ENCODE data around the gene DOCK4.

DOCK4 gene

DNA sequence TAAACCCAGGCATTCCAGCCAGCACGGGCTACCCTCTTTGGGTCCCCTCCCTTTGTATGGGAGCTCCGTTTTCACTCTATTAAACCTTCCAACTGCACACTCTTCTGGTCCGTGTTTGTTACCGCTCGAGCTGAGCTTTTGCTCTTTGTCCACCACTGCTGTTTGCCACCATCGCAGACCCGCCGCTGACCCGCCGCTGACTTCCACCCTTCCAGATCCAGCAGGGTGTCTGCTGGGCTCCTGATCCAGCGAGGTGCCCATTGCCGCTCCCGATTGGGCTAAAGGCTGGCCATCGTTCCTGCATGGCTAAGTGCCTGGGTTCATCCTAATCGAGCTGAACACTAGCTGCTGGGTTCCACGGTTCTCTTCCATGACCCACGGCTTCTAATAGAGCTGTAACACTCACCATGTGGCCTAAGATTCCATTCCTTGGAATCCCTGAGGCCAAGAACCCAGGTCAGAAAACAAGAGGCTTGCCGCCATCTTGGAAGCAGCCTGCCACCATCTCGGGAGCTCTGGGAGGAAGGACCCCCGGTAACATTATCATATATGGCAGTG, 14.8 kb upstream of the DOCK4 start:
- no peak for DNase-seq

- no peak for DNase-seq
Measured at GRCh38 chr7:112215787-112216186, 9.6 kb upstream of the DOCK4 start.

GRCh38 chr7:112214883-112215282, 8.7 kb upstream of the DOCK4 start:
- DNase-seq, result no peak

- DNase-seq, result no peak
Measured at GRCh38 chr7:112214268-112214667, 8.1 kb upstream of the DOCK4 start.

DNA sequence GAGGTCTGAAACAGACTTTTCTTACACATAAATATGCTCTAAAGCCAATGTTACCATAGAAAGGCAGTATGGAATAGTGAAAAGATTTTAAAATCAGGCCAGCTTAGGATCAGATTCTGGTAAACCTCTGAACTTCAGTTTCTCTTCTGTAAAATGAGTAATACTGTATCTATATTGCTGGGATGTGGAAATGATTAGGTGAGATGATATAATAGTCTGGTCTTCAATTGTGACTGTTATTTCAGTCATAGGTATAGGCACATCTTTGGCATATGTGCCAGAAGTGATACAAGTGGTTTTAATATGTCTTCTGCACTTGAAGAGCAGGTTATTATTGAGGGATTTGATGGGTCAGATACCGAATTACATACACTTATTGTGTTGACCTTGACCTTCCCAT, 7.5 kb upstream of the DOCK4 start:
- no peak for DNase-seq

DNA sequence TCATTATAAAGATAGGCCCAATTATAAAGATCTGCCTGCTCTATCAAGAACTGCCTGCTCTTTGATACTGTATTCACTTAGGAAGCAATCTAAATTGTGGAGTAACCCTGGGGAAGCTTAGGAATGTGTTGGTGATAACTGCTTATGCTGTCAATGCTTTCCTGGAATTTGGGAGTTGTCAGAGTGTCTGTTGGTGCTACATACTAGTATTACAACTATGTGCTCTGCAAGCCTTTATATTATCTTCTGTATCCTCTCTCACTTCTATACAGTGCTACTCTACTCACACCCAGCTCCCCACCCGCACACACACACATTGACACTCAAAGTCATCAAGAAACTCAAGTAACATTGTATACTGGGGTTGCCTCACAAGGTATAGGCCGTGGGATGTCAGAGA, 6.4 kb upstream of the DOCK4 start:
- DNase-seq, result peak; percentile 50

DNA sequence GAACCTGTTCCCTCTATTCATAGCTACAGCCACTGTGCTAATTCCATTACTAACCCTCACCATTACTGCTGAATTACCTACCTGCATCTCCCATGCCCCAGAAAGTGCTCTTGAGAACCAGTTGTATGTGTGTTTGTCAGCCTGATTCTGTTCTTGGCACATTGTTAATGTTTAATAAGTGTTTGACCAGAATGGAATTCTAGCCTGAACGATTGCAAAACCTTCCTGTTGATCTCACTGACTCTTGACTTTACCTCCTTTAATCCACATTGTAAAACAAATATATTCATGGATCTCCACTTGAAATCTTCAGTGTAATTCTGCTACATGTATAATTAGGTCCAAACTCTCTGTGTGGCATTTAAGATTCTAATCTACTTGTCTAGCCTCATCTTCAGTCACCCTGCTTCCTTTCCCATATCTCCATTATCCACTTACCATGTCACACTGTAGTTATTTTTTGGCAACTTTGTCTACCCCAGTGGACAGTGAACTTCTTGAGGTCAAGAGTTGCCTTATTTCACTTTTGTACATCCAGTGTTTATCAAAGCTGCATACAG, 5.2 kb upstream of the DOCK4 start:
- DNase-seq, result no peak

GRCh38 chr7:112207765-112208164, 1.6 kb upstream of the DOCK4 start:
- DNase-seq, result no peak

GRCh38 chr7:112206991-112207592, 893 bp upstream of the DOCK4 start:
- DNase-seq, result peak; percentile 6

DNA sequence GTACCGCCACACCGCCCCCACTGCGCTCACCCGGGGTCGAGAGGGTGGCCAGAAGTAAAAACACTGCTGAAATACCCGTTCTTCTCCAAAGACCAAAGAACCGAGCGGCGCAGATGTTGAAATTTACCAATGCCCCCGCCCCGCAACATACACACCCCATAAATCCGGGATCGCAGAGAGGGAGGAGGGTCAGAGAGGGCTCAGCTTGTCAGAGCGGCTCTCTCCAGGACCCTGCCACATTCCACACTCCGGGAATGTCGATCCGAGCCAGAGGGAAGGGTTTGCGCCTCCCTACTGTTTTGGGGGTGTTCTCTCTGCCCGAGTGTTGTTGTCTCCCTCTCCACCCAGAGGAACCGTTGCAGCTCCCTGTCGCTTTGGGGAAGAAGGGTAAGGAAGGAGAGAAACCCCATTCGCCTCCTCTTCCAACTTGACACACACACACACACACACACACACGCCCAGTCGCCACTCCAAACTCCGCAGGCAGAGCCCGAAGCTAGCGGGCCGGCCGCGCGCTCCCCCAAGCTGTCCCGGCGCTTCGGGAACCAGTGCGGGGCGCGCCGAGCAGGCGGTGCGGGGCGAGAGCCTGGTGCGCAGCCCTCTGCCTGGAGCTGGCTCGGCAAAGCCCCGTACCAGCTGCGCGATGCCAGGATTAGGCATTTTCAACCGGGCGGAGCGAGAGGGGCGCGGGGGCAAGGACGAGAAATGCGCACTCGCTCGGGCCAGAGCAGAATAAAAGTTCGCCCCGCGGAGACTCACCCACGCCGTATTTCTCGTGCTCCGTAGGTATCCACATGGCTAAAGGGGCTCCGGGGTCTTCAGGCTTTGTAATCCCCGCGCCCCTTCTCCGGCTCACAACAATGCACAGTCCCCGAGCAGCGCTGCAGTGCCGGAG, 609 bp downstream of the DOCK4 start:
- peak; percentile 63 for DNase-seq

DNA sequence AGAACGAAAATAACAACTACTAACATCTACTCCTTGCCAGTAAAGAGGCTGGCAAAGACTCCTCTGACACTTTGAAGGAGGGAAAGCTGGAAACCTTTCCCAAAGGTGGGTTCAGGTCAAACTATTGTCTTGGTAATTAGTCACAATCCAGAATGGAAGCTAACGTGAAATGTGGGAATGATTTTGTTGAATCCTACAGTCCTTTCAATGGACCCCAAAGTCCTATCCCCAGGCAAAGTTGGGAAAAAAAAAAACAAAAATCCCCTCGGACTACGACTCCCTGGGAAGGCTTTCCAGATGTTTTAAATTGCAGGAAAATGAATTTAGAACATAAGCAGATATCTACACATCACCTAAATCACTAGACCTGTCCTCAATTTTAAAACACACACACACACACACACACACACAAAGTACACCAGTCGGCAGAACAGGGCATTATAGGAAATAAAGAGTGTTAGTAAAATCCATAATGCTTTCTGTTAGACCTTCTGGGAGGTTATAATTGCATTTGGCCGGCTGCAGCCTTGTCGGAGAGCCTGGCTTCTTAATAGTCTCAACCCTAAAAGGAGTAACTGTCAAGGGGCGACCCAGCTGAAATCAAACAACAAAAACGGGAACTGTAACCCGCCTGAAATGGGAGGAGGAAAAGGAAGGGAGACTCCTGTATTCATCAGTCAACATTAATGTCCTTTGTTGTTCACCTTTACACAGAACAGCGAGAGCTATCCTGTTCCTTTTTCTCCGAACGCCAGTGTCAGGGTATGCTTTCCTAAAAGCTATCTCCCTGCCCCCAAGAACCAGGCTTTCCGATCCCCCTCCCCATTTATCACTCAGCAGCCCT, 1.5 kb downstream of the DOCK4 start:
- DNase-seq, result peak; percentile 7

DNA sequence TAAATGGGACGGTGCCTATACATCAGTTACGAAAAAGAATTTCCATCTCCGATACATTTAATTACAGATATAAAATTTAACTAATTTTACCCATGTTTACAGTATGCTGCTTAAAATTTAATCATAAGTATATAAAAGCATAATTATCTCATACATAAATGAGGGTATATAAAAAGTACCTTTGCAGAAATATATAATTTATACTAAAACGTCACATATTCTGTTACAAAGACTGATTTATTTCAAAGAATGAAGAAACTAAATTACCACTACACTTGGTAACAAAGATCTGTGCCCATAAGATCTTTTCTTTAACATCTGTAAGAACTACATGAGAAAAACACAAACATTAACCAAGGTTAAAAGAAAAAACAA, 2.8 kb downstream of the DOCK4 start:
- DNase-seq, result no peak

DNA sequence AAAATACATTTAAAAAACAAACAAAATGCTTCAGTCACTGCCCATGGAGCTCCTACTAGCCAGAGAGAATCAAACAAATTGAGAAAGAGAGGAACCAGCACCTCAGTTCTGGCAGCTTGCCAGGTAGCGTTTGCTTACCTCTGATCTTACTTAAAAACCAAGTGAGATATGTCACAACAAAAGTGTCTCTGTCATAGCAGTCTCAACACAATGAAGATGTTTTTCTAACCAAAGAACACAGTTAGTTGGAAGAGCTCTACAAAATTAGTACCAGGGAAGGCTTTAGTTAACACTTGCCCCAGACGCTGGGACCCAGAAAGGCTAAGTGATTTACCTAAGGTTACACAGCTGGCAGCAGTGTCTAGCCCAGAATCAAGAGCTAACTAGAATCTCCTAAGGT, 3.4 kb downstream of the DOCK4 start:
- no peak for DNase-seq

GRCh38 chr7:112201839-112202238, 4.4 kb downstream of the DOCK4 start:
- no peak for DNase-seq

- DNase-seq, result peak; percentile 43
Measured at GRCh38 chr7:112201411-112201810, 4.8 kb downstream of the DOCK4 start.

DNA sequence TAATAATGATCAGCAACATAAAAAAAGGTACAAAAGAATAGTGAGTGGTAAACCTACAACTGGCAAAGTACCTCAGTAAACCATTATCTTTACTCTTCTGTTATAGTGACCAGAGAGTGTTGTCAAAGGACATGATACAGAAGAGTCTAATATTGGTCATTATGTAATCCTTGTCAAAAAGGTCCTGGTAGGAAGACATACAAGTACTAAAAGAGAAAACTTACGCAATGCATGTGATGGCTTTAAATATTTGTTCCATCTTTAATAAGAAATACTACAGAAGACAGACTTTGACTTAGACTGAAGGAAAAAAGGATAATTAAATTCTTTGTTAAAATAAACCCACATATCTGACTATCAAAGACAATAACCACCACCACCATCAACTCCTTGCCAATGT, 6.5 kb downstream of the DOCK4 start:
- no peak for DNase-seq

DNA sequence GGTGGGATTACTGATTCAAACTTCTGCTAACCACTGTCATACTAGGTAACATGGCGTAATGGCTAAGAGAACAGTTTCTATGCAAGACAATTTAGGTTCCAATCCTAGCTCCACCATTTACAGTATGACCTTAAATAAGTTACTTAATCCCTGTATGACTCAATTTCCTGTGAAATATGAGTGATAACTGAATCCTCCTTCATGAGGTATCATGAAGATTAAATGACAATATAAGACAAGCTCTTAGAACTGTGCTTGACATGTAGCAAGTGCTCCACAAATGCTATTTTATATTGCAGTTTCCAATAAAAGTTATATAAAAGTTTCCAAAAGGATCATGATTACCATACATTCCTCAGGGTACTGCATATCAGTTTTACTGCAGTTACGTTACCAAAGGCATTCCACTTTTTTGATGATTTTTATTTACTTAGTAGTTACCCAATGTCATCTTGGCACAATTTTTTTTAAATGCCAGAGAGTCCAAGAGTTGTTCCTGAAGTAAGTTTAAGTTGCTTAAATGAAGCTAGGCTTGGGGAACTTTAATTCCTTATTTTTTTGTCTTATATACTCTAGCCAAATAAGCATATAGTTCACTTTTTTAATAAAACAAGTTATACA, 7.1 kb downstream of the DOCK4 start:
- peak; percentile 29 for DNase-seq

GRCh38 chr7:112197322-112197721, 8.9 kb downstream of the DOCK4 start:
- DNase-seq, result no peak

DNA sequence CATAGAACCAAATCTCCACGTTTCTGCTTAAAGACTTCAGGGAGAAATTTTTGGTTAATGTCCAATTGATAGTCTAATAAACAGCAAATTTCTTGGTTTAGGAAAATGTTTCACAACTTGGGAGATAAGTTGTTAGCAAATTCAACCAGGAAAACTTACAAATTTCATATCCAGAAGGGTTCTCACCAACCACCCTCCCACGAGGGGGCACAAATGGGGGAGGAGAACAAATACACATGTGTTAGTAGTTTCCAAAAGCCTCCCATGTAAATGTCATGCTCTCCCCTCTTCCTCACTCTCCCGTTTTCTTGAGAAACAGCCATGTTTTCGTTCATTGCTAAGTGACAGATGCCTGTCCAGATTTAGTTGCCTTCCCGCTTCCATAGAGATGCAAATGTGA, 10.5 kb downstream of the DOCK4 start:
- DNase-seq, result no peak

GRCh38 chr7:112193915-112194502, 12.2 kb downstream of the DOCK4 start:
- no peak for DNase-seq

DNA sequence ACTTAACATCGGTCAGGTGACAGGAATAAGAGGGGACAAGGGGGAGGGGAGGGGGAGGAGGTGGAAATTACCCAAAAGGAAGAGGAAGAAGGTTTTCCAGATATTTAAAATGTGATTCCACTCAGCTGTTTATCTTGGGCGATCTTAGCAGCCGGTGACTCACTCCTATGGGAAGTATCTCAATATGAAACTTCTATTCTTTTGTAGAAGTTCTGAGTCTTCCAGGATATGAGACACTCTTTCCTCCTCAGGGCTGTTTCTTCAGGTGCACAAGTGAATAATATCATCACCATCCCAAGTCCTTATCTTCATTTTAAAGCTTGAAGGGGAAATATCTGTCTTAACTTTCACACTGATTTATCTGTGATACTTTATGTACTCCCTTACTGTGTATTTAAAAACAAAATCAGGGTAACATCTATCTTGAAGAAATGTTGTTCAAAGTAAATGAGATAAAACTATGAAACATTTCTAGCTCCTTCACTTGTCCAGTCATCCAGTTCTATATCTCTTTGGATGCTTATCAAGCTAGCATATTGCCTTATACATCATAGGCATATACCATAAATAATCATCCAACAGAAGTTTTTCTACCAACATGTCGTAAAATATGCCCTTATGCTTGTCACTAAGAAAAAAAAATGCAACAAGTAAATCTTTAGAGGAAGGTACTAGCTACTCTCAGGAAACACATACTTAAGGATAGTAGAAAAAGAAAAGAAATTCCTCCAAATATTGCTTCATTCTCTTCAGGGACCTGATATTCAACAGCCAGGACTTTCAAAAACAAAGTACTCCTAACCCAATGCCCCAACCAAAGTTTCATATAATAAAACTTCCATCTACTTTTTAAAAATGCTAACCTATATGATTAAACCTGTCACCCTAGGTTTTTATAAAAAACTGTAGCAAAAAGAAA, 13.7 kb downstream of the DOCK4 start:
- peak; percentile 59 for DNase-seq
